CD4-positive, CD25-positive, alpha-beta regulatory T cell (primary cell): Measurements from ENCODE around the gene HMX1. TPM values are rescaled to one million over a fixed set of nuclear protein-coding genes. Genes with fewer than 3 reads are reported as not detected.

Experiments
- ATAC-seq, 2 donors: fragments of 150-1000 bp; cut with Tn5 transposase; one replicate each; pipeline ENCODE4 v1.10.0; 2021; ENCODE audit warnings: low read depth in 2 of 2, moderate number of reproducible peaks in 2 of 2, moderate library complexity in 1 of 2
- DNase-seq, 3 donors: peaks; one replicate each; pipeline versions ENCODE4 v3.0.0 to v3.0.0-alpha.2; 2012 to 2022; ENCODE audit warnings: mixed read lengths in 1 of 3
- H3K27ac ChIP-seq: one replicate; pipeline ENCODE4 v1.7.0; 2013; ENCODE audit warnings: mild to moderate bottlenecking, low read length; ENCODE audit not compliant: insufficient read depth, poor library complexity, severe bottlenecking
- H3K27me3 ChIP-seq: one replicate; pipeline ENCODE4 v1.7.0; 2013; ENCODE audit warnings: low read length; ENCODE audit not compliant: control insufficient read depth, insufficient read depth
- H3K36me3 ChIP-seq: one replicate; pipeline ENCODE4 v1.7.0; 2013; ENCODE audit warnings: mild to moderate bottlenecking, low read length, moderate library complexity; ENCODE audit not compliant: control insufficient read depth, insufficient read depth
- H3K4me1 ChIP-seq: 2 replicates; pipeline ENCODE4 v1.7.0; 2013; ENCODE audit warnings: mild to moderate bottlenecking, low read length; ENCODE audit not compliant: insufficient read depth, control insufficient read depth, poor library complexity, severe bottlenecking
- H3K4me3 ChIP-seq: one replicate; pipeline ENCODE4 v1.7.0; 2013; ENCODE audit warnings: low read depth, mild to moderate bottlenecking, low read length, moderate library complexity
- H3K9me3 ChIP-seq, 2 experiments: 1 replicate in 1 of 2; 2 replicates in 1 of 2; pipeline ENCODE4 v1.7.0; 2013; ENCODE audit warnings: low read length in 2 of 2, mild to moderate bottlenecking in 1 of 2, moderate library complexity in 1 of 2; ENCODE audit not compliant: control insufficient read depth in 2 of 2
- H3K27ac Mint-ChIP-seq, 3 donors: one replicate each; pipeline ENCODE4 v1.8.0; 2020 to 2022; ENCODE audit warnings: mild to moderate bottlenecking in 3 of 3, mixed read lengths in 3 of 3, moderate library complexity in 2 of 3
- H3K27me3 Mint-ChIP-seq: one replicate; pipeline ENCODE4 v1.8.0; 2022; ENCODE audit warnings: mild to moderate bottlenecking, mixed read lengths
- H3K36me3 Mint-ChIP-seq: one replicate; pipeline ENCODE4 v1.8.0; 2020; ENCODE audit warnings: mixed read lengths
- H3K4me1 Mint-ChIP-seq, 4 donors: one replicate each; pipeline ENCODE4 v1.8.0; 2020 to 2022; ENCODE audit warnings: mixed read lengths in 4 of 4, mild to moderate bottlenecking in 1 of 4
- H3K4me3 Mint-ChIP-seq, 4 donors: one replicate each; pipeline ENCODE4 v1.8.0; 2020 to 2022; ENCODE audit warnings: mild to moderate bottlenecking in 4 of 4, mixed read lengths in 4 of 4, moderate library complexity in 3 of 4
- H3K9me3 Mint-ChIP-seq, 7 donors: one replicate each; pipeline ENCODE4 v1.8.0; 2020 to 2022; ENCODE audit warnings: mixed read lengths in 7 of 7, mild to moderate bottlenecking in 3 of 7, moderate library complexity in 2 of 7
- polyA plus RNA-seq, 4 donors: library from polyadenylated mRNA; unstranded; fragments of 300-500 nt; fragmentation: Illumina TruSeq; gene quantifications; one replicate each; pipeline ENCODE4 v1.2.3, GENCODE V29; 2021
- total RNA-seq: library from RNA; stranded (reverse); gene quantifications from one replicate; pipeline ENCODE4 v1.2.3, GENCODE V29; 2022

Gene HMX1
- total and polyA plus RNA-seq, 5 donors from 2014 or later = not detected

DNA sequence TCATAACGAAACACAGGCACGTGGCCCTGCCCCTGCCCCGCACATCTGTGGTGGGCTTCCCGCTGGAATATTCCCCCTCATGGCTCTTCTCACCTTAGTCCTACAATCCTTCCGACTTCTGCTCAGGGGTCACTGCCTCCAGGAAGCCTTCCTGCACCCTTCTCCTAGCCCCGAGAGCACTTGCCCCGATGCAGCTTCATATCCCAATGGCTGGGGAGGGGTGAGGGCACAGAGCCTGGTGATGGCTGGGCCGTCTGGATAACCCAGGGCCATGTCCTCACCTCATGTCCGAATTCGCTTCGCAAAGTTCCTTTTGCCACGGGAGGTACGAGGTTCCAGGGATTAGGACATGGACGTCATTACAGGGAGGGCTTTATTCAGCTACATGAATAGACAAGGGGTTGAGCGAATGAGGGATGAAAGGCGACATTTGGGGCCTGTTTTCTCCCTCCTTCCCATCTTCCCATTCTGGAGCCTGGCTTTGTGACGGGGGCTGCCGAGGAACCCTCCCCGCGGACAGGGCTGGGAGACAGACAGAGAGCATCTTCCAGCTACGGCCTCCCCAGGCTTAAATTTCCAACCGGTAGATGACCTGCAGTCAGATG lies 35.5 kb upstream of the HMX1 start:
- no peaks in the 10 kb centered on the region for H3K36me3 ChIP-seq
- no peaks in the 10 kb centered on the region for H3K36me3 Mint-ChIP-seq
- no peak overlapping the region for H3K27ac ChIP-seq
- H3K4me1 ChIP-seq = no peaks in the 10 kb centered on the region
- H3K4me3 Mint-ChIP-seq = no peak overlapping the region
- H3K4me3 ChIP-seq = no peak overlapping the region
- ATAC-seq = no peak
- peaks cover 0 to 1% of the 10 kb centered on the region in 2 experiments for H3K9me3 ChIP-seq
- no peaks in the 10 kb centered on the region for H3K4me1 Mint-ChIP-seq
- H3K27me3 ChIP-seq = no peaks in the 10 kb centered on the region
- no peak for DNase-seq
- H3K9me3 Mint-ChIP-seq = peaks cover 0 to 5% (median under 1%) of the 10 kb centered on the region in 7 donors
- no peaks in the 10 kb centered on the region for H3K27me3 Mint-ChIP-seq
- H3K27ac Mint-ChIP-seq = no peak overlapping the region

DNA sequence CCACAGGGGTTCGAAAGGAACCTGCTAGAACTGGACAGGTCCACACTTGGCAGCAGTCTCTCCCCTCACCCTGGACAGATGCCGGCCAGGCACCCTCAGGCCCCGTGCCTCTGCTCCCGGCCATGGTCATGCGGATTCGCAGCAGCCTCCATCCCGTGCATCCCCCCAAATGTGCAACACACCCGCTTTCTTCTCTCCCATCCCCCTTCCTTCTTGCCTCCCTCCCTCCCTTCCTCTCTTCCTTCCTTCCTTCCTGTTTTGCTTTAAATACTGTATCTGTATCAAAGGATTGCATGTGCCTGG lies 35.0 kb upstream of the HMX1 start:
- Mint-ChIP-seq H3K9me3 (peaks cover 0 to 5% (median 2%) of the 10 kb centered on the region in 7 donors), H3K36me3 (no peaks in the 10 kb centered on the region), H3K27me3 (no peaks in the 10 kb centered on the region), H3K4me1 (no peaks in the 10 kb centered on the region), H3K4me3 (no peak overlapping the region), H3K27ac (no peak overlapping the region)
- Histone ChIP-seq H3K4me3 (no peak overlapping the region), H3K9me3 (peaks cover 3 to 4% of the 10 kb centered on the region in 2 experiments), H3K27me3 (no peaks in the 10 kb centered on the region), H3K36me3 (no peaks in the 10 kb centered on the region), H3K27ac (no peak overlapping the region), H3K4me1 (no peaks in the 10 kb centered on the region)
- no peak for ATAC-seq
- DNase-seq = no peak

DNA sequence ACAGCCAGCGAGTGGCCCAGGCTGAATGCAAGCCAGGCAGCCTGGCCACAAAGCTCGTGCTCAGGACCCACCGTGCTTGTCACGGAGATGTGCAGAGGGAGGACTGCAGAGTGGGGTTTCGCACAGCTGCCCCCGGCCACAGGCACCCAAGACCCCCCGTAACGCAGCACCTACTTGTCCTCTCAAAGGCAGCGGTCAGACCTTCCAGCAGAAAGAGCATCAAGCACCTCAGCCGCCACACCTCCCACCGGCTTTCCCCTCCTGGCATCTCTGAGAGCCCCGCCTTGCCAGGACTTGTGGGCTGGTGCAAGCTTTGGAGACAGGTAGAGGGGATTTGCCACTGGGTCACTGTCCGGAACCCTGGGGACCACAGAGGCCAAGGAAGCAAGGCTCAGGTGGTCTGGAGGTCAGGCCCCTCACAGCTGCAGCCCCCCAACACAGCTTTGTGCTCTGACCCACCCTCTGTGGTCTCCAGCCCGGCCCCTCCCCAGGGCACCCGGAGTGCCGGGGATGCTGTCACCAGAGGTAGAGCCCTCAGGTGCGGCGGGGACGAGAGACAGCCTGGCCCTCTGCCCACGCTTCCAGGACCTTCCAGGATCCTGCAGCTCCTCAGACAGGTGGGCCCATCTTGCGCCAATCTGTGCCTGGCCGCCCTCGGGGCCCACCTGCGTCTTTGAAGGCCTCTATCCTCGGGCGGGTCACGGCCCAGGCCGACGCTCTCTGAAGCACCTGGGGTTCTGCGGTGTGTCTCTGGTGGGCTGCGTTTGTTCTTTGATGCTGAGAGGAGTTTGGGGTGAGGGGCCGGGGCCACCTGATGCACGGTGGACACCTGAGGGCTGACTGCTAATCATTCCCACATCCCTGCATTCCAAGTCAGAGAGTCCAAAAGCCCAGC lies 34.4 kb upstream of the HMX1 start:
- Mint-ChIP-seq H3K4me3 (no peak overlapping the region), H3K27ac (no peak overlapping the region), H3K27me3 (no peaks in the 10 kb centered on the region), H3K9me3 (peaks cover 0 to 7% (median 2%) of the 10 kb centered on the region in 7 donors), H3K4me1 (no peaks in the 10 kb centered on the region), H3K36me3 (no peaks in the 10 kb centered on the region)
- Histone ChIP-seq H3K27ac (no peak overlapping the region), H3K4me1 (no peaks in the 10 kb centered on the region), H3K9me3 (peaks cover 7 to 9% of the 10 kb centered on the region in 2 experiments), H3K36me3 (no peaks in the 10 kb centered on the region), H3K4me3 (no peak overlapping the region), H3K27me3 (no peaks in the 10 kb centered on the region)
- no peak for DNase-seq
- ATAC-seq = no peak

DNA sequence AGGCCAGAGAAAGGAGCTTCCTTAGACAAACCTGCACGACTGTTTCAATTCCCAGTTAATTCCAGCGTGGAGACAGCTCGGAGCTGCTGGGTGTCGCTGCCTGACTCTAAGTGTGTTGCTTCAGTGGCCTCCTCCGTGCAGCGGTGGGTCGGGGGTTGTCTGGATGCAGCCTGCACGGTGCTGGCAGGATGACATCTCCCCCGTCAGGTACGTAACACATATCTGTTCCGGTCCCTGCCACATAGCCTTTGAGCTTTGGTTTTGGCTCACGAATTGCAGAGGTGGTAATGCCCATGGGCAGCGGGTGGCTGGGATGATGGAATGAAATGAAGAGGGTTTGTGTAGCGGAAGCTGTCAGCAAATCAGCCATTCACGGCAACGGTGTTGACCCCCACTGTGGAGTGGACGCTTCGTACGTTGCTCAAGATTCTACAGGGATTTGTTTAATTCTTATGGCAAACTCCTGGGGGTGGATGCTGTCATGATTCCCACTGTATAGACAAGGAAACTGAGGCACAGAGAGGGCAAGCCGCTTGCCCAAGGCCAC lies 33.7 kb upstream of the HMX1 start:
- H3K4me1 Mint-ChIP-seq = no peaks in the 10 kb centered on the region
- no peak overlapping the region for H3K27ac Mint-ChIP-seq
- Histone ChIP-seq H3K9me3 (peaks cover 7 to 13% of the 10 kb centered on the region in 2 experiments), H3K4me1 (no peaks in the 10 kb centered on the region), H3K36me3 (no peaks in the 10 kb centered on the region), H3K27me3 (no peaks in the 10 kb centered on the region), H3K27ac (no peak overlapping the region), H3K4me3 (no peak overlapping the region)
- ATAC-seq = no peak
- H3K36me3 Mint-ChIP-seq = no peaks in the 10 kb centered on the region
- DNase-seq = no peak
- H3K27me3 Mint-ChIP-seq = no peaks in the 10 kb centered on the region
- H3K4me3 Mint-ChIP-seq = no peak overlapping the region
- H3K9me3 Mint-ChIP-seq = peaks cover 0 to 7% (median 2%) of the 10 kb centered on the region in 7 donors

- H3K4me1 Mint-ChIP-seq = no peaks in the 10 kb centered on the region
- peaks cover 0 to 9% (median 2%) of the 10 kb centered on the region in 7 donors for H3K9me3 Mint-ChIP-seq
- no peak overlapping the region for H3K4me3 Mint-ChIP-seq
- H3K36me3 ChIP-seq = no peaks in the 10 kb centered on the region
- H3K36me3 Mint-ChIP-seq = no peaks in the 10 kb centered on the region
- H3K27ac Mint-ChIP-seq = no peak overlapping the region
- H3K27me3 ChIP-seq = no peaks in the 10 kb centered on the region
- ATAC-seq (no peak), DNase-seq (no peak)
- no peak overlapping the region for H3K4me3 ChIP-seq
- no peak overlapping the region for H3K27ac ChIP-seq
- H3K27me3 Mint-ChIP-seq = no peaks in the 10 kb centered on the region
- H3K9me3 ChIP-seq = peaks cover 7 to 13% of the 10 kb centered on the region in 2 experiments
- no peaks in the 10 kb centered on the region for H3K4me1 ChIP-seq
These were observed 33.0 kb upstream of the HMX1 start for GRCh38 chr4:8904666-8905065.

- ATAC-seq (no peak), DNase-seq (no peak)
- Mint-ChIP-seq H3K9me3 (peaks cover 0 to 9% (median 2%) of the 10 kb centered on the region in 7 donors), H3K4me3 (no peak overlapping the region), H3K27ac (no peak overlapping the region), H3K4me1 (no peaks in the 10 kb centered on the region), H3K27me3 (no peaks in the 10 kb centered on the region), H3K36me3 (no peaks in the 10 kb centered on the region)
- peaks cover 7 to 13% of the 10 kb centered on the region in 2 experiments for H3K9me3 ChIP-seq
- H3K36me3 ChIP-seq = no peaks in the 10 kb centered on the region
- H3K4me1 ChIP-seq = no peaks in the 10 kb centered on the region
- H3K4me3 ChIP-seq = no peak overlapping the region
- H3K27ac ChIP-seq = no peak overlapping the region
- no peaks in the 10 kb centered on the region for H3K27me3 ChIP-seq
These were observed 32.4 kb upstream of the HMX1 start for GRCh38 chr4:8904041-8904501.

- Histone ChIP-seq H3K9me3 (peaks cover 7 to 13% of the 10 kb centered on the region in 2 experiments), H3K27ac (no peak overlapping the region), H3K4me1 (no peaks in the 10 kb centered on the region), H3K4me3 (no peak overlapping the region), H3K36me3 (no peaks in the 10 kb centered on the region), H3K27me3 (no peaks in the 10 kb centered on the region)
- H3K4me1 Mint-ChIP-seq = no peaks in the 10 kb centered on the region
- DNase-seq (no peak), ATAC-seq (no peak)
- peaks cover 0 to 9% (median 2%) of the 10 kb centered on the region in 7 donors for H3K9me3 Mint-ChIP-seq
- no peaks in the 10 kb centered on the region for H3K36me3 Mint-ChIP-seq
- peaks cover 4% of the 10 kb centered on the region for H3K27me3 Mint-ChIP-seq
- no peak overlapping the region for H3K4me3 Mint-ChIP-seq
- H3K27ac Mint-ChIP-seq = no peak overlapping the region
These were observed 29.7 kb upstream of the HMX1 start for GRCh38 chr4:8901335-8901734.
